Measurements from ENCODE around the gene AADACL4.

The AADACL4 gene

GRCh38 chr1:12714710-12715475 lies 71.0 kb downstream of the AADACL4 start:
- DNase-seq = no peak

- DNase-seq = no peak
Measured at GRCh38 chr1:12715896-12716437, 72.1 kb downstream of the AADACL4 start, which contains the start of gene AADACL3. TSS of gene AADACL3 (plus strand) at chr1:12716110. CDS start at chr1:12716177, 67 bp downstream.
